Peyer's patch (tissue), 4 donors: ENCODE results near the gene SPEM1.

Experiments used
- CTCF ChIP-seq, 6 experiments: fragments of 450-650 bp in 4 of 6; fragments of 200-600 bp in 2 of 6; sonication (generic) in 1 of 6; IDR thresholded peaks; one replicate each; pipeline ENCODE4 v1.5.1; 2017 to 2019; ENCODE audit warnings: antibody characterized with exemption in 6 of 6, mild to moderate bottlenecking in 3 of 6, moderate library complexity in 1 of 6
- POLR2A ChIP-seq, 2 donors: fragments of 450-650 bp; IDR thresholded peaks; one replicate each; pipeline ENCODE4 v1.5.1; 2017; ENCODE audit warnings: antibody characterized with exemption in 2 of 2, mild to moderate bottlenecking in 2 of 2, moderate library complexity in 2 of 2

- TF ChIP-seq CTCF (IDR thresholded peaks at IDR 0.05) (no peak), POLR2A (IDR thresholded peaks at IDR 0.05) (no peak)
Measured at GRCh38 chr17:7388856-7389255, 31.3 kb upstream of the SPEM1 start.
